ENCODE measurements around the gene PXYLP1.
"Not testable (repeated sequence)": the region's sequence is repeated elsewhere in the genome, so short reads cannot be mapped to it uniquely, and the experiment has no call there.

Gene PXYLP1

DNA sequence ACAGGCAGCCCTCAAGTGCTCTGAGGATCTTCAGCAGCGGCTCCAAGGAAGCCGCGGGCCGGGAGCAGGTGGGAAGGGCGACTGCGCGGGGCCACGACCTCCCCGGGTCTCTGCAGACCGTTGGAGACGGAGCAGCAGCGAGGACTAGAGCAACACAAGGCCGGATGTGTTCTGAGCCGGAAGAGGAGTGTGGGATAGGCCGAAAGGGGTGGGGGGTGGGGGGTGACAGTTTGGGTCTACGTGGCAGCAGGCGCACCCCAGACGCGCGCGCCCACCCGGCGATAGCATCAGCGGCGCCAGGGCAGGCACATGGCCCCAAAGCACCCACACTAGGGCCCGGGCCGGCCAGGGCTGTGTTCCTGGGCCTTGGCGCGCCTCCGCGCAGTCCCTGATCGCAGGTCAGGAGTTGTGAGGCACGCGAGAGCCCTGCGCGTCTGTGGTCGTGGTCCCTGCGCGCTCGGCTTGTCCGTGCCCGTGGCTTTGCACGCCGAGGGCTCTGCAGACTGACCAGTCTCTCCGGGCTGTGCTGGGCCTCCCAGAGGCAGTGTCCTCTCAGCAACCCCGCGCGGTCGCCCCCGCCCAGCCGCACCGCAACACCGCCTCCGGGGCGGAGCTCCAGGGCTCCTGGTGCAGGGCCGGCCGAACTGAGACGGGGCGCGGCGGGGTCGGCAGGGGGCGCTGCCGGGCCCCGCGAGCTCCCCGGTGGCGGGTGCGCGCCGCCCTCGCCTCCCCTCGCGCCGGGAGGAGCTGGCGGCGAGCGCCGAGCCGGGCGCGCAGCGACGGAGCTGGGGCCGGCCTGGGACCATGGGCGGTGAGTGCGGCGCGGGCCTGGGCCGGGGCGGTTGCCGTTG, at the start of gene PXYLP1:
Gene PXYLP1, plus strand, starts transcription at position 725 of the 851 bp plus-strand sequence. CDS start 28,351 bp downstream, outside the sequence.
- DNase-seq: peak; percentile 79

DNA sequence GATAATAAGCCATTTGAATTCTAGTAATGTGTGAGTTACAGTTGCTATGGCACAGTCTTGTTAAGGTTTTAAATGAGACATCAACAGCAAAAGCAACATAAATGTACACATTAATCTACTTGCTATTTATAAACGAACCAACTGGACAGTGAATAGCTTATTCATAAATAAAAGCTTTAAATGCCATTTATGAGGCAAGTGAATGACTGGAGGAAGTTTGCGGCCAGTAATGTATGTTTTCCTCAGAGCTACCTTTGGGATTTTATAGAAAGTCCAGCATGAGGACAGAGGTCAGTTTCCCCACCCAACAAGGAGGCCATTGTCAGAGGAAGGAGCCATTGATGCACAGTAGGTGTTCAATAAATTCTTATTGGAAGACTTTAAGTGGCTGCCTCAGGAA, 48.0 kb upstream of the PXYLP1 start:
- no peak for DNase-seq

DNA sequence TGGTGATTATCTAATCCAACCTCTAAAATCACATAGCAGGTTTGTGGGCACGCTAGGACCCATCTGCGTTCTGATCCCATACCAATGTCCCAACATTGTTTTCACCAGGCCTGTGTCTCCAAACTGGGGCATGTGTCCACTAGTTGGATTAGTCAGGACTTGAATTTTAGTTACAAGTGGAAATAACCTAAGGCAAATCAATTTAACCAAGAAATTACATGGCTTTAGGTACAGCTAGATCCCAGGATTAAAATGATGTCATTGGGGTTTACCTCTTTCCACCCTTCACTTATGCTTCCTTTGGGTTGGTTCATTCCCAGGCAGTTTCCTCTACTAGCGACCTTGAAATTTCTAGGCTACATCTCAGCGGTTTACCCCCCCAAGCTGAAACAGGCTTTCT, 47.2 kb upstream of the PXYLP1 start:
- DNase-seq: no peak

DNA sequence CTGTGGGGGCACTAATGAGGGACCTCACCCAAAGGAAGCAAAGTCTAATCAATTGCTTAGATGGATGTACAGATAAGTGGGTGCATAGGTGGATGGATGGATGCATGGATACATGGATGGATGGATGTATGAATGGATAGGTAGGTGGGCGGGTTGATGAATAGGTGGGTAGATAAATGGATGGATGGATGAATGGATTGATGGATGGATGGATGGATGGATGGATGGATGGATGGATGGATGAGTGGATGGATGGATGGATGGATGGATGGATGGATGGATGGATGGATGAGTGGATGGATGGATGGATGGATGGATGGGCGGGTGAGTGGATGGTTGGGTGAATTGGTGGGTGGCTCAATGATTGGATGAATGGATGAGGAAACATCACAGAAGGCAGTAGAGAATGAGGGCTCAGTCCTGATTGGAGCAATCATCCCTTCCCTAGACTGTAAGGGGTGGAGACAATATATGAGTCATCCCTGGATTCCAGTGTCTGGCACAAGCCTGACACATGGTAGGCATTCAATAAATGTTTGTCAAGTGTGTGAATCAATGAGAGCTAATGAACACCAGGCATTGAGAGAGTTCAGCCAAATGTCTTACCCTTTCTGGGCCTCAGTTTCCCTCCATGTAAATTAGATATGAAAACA, 40.4 kb upstream of the PXYLP1 start:
- DNase-seq: no peak

DNA sequence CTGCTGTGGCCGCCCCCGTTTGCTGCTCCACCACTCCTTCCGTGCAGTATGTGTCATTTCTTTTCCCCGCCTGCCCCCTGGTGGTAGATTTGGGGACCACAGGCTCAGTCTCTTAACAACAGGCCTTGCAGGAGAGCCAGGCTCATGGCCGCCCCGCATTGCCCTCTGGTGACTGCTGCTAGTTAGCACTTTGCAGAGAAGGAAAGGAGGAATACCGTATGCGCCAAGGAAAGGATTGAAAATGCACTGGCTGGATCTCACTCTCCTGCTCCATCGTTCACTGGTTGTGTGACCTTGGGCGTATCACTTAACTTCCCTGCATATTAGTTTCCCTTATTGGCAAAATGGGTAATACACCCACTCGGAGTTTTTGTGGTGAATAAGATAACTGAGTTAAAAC, 39.3 kb upstream of the PXYLP1 start:
- peak; percentile 20 for DNase-seq

GRCh38 chr3:141193066-141193830, 38.4 kb upstream of the PXYLP1 start:
- DNase-seq: no peak

DNA sequence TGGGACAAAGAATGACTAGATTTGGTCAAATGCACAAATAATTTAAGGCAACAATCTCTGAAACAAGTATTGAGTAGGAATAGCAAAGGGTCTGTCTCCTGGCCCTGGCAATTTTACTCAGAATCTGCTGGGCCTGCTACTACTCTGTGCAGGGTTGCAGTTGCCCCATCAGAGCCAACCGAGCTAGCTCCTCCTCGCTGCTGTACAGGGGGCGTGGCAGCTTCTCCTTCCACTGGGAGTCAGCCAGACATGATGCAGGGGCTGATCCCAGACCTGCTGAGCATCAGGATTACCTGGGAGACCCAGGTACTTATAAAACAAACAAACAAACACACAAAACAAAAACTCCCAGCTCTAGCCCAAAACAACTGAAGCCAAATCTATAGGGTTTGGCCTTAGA, 30.5 kb upstream of the PXYLP1 start:
- no peak for DNase-seq

GRCh38 chr3:141202682-141203081, 28.9 kb upstream of the PXYLP1 start:
- DNase-seq: no peak

GRCh38 chr3:141203866-141204265, 27.8 kb upstream of the PXYLP1 start:
- DNase-seq: no peak

GRCh38 chr3:141204343-141204742, 27.3 kb upstream of the PXYLP1 start:
- DNase-seq: no peak

- not testable (repeated sequence) for DNase-seq
Measured at GRCh38 chr3:141211306-141211705, 20.3 kb upstream of the PXYLP1 start.

- DNase-seq: no peak
Measured at GRCh38 chr3:141212101-141212500, 19.5 kb upstream of the PXYLP1 start.

DNA sequence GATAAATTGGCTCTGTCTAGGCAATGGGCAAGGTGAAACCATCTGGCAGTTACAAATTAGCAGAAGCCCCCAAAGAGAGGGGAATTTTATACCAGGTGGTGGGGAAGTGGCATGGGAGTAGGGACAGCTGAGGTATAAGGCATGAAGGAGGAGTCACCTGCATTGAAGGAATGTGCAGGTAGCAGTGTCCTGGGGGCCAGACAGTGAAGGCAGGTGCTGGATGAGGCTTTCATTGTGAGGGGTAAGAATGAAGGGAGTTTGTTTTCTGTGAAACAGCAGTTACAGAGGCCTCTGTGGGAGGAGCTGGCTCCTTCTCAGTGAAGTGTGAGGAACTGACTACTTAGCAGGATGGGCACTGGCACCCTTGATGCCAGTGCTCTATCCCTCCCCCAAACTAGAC, 19.1 kb upstream of the PXYLP1 start:
- no peak for DNase-seq

DNA sequence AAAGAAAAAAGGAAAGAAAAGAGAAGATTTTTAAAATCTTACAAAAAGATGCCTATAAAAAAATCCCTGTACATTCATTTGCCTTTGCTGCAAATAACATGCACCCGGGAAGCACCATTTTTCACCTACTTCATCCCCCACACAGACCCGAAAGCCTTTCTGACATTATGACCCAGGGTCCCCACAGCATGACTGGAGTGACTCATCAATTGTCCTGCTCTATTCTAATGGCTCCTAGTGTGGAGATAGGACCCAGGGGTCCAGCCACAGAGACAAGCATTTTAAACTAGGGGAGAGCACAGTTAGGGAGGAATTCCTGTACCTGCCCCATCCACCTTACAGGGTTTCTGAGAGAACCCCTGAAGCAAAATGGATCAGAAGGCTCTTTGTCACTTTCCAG, 14.7 kb upstream of the PXYLP1 start:
- DNase-seq: no peak

DNA sequence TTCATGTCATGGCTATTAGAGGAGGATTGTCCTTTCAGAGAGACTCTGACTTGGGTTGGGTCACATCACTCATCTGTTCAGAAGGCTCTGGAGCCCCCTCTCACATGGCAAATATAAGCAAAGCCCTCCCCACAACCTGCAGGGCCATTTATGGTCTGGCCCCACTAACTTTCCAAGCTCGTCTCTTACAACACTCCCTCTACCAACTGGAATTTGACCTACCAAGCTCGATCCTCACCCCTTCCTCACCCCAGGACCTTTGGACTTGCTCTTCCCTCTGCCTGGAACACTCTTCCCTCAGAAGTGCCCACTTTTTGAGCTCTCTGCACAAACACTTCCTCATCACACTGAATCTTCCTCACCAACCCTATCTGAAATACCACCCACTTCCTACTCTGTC, 14.2 kb upstream of the PXYLP1 start:
- DNase-seq: no peak

GRCh38 chr3:141218162-141218835, 13.3 kb upstream of the PXYLP1 start:
- DNase-seq: no peak

DNA sequence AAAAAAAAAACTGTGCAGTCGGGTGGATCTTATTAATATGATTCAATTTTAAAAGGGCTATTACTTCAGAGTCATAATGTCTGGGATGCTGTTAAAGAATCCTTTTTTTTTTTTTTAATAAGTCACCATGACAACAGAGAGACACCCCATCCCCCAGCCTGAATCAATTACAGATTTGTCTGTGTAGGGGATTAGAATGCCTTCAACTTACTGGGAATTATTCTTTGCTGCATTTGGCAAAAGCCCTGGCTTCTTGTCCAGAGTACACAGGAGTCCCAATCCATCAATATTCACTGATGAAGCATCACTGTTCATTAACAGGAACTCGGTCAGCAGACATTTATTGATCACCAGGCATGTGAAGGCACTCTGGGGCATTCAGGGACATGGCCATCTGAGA, 12.7 kb upstream of the PXYLP1 start:
- no peak for DNase-seq

DNA sequence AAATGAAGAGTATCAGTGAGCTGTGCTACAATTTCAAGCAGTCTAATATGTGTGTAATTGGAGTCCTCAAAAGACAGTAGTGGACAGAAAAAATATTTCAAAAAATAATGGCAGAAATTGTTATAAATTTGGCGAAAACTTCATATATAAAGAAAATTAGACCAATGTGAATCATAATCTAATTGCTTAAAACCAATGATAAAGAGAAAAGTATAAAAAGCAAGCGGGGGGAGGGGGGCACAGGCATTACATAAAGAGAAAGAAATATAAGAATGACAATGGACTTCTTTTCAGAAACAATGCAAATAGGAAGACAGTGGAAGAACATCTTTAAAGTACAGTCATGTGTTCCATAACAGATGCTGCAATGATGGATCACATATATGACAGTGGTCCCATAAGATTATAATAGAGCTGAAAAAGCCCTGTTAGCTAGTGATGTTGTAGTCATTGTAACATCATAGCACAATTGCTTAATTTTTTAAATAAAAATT, 7.9 kb upstream of the PXYLP1 start:
- no peak for DNase-seq

- no peak for DNase-seq
Measured at GRCh38 chr3:141225939-141226338, 5.7 kb upstream of the PXYLP1 start.

- no peak for DNase-seq
Measured at GRCh38 chr3:141227216-141227615, 4.4 kb upstream of the PXYLP1 start.

DNA sequence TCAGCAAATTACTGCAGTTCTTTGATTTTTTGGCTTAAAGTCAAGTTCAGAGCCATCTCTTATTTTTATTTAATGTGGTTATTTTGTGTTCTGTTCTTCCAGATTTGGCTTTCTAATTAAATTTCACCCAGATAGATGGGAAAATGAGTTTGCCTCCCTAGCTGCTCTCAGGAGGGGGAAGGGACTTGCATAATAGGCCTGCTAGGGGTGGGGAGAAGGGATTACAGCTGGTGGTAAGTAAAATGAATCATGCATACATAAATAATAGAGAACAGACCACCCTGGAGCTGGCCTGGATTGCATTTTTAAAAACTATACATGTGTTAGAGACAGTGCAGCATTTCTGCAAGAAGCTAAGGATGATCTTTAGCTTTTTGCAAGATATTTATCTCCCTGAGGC, 3.9 kb upstream of the PXYLP1 start:
- no peak for DNase-seq

GRCh38 chr3:141228395-141228794, 3.2 kb upstream of the PXYLP1 start:
- DNase-seq: no peak

DNA sequence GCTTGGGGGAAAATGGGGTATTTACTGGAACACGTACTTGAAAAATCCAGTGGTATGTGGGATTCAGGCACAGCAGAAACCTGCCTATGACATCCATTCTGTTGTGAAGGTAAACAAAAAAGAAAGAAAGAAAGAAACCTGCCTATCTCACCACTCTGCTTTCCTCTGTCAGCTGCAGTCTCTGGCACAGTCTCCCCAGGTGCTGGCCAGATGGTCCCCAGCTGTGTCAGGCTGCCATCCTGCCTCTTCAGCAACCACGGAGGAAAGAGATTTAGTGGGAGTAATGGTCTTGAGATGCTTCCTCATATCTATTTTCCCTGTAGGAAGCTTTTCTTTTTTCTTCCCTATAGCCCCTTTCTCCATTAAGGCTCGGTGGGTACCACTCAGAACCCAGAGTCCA, 2.5 kb upstream of the PXYLP1 start:
- DNase-seq: no peak

Data from 8988T (cell line).